Kidney (tissue), 14 donors: ENCODE results near the gene AOPEP. TPM values are rescaled to one million over a fixed set of nuclear protein-coding genes. Genes with fewer than 3 reads are reported as not detected.
A peak's percentile ranks its signal among the peaks of the same experiment; 100 is the strongest.

Experiments
- DNase-seq, 5 donors: peaks; one replicate each; pipeline ENCODE4 v3.0.0-alpha.2; 2013 to 2020
- FAIRE-seq: peaks from 2 replicates; lab custom pipeline; 2012; peaks lifted over from hg19 to GRCh38; lab: Jason Lieb, UNC
- H3K27ac ChIP-seq, 2 donors: one replicate each; pipeline ENCODE4 v1.7.0; 2013; ENCODE audit warnings: low read depth in 2 of 2, low read length in 2 of 2, inconsistent platforms in 1 of 2
- H3K27me3 ChIP-seq: one replicate; pipeline ENCODE4 v1.7.1; 2013; ENCODE audit warnings: low read length, inconsistent platforms; ENCODE audit not compliant: control insufficient read depth, insufficient read depth
- H3K36me3 ChIP-seq, 3 donors: one replicate each; pipeline versions ENCODE4 v1.7.0 to v1.7.1; 2013; ENCODE audit warnings: low read length in 3 of 3, control low read depth in 1 of 3, inconsistent platforms in 1 of 3; ENCODE audit not compliant: insufficient read depth in 3 of 3, control insufficient read depth in 2 of 3
- H3K4me1 ChIP-seq, 3 donors: one replicate each; pipeline versions ENCODE4 v1.7.0 to v1.7.1; 2013; ENCODE audit warnings: low read length in 3 of 3, inconsistent platforms in 1 of 3, low read depth in 1 of 3; ENCODE audit not compliant: control insufficient read depth in 2 of 3, insufficient read depth in 2 of 3
- H3K4me3 ChIP-seq, 3 donors: one replicate each; pipeline versions ENCODE4 v1.7.0 to v1.8.1; 2013; ENCODE audit warnings: low read length in 3 of 3, control low read depth in 1 of 3, inconsistent platforms in 1 of 3
- H3K9ac ChIP-seq, 3 donors: one replicate each; pipeline versions ENCODE4 v1.7.0 to v1.7.1; 2013; ENCODE audit warnings: low read length in 3 of 3, control low read depth in 1 of 3, inconsistent platforms in 1 of 3
- H3K9me3 ChIP-seq, 3 donors: one replicate each; pipeline versions ENCODE4 v1.7.0 to v1.7.1; 2013; ENCODE audit warnings: low read length in 3 of 3, control low read depth in 1 of 3, inconsistent platforms in 1 of 3; ENCODE audit not compliant: control insufficient read depth in 2 of 3, insufficient read depth in 1 of 3
- CTCF ChIP-seq: IDR thresholded peaks from 3 replicates; pipeline ENCODE4 v1.5.1; 2012; ENCODE audit warnings: mild to moderate bottlenecking, moderate library complexity, borderline replicate concordance; ENCODE audit not compliant: insufficient read depth; ENCODE audit errors: extremely low read depth
- intact Hi-C: fragments of 100-400 bp; cut with DNase I; formaldehyde crosslinking; loops from one replicate; pipeline ENCODE4 v1.11.1; 2022
- polyA plus RNA-seq: library from polyadenylated mRNA; stranded (reverse); fragments of 350-450 nt; fragmentation: Illumina TruSeq; extraction: RNeasy Lipid Tissue Mini Kit (QIAGEN cat#74804); gene quantifications from one replicate; pipeline ENCODE4 v1.2.3, GENCODE V29; 2014; ENCODE audit warnings: low read depth, low replicate concordance; ENCODE audit not compliant: insufficient read depth
- total RNA-seq: library from RNA; stranded (reverse); fragmentation: NEBNext Ultra II Directional; extraction: Animal tissue kit (Norgen Biotek cat#: 25700); gene quantifications from one replicate; pipeline ENCODE4 v1.2.1, GENCODE V29; 2021
- donor health status: control.
- donor health status: control.
- donor health status: control.
- donor health status: control.
- donor health status: control.
- donor health status: DM: yes; HTN: yes; CAD: no.
- donor health status: Normal renal cell carcinoma (clear cell type).

The AOPEP gene
- total and polyA plus RNA-seq, 2 donors from 2014 or later: 52.2 to 119 TPM

DNA sequence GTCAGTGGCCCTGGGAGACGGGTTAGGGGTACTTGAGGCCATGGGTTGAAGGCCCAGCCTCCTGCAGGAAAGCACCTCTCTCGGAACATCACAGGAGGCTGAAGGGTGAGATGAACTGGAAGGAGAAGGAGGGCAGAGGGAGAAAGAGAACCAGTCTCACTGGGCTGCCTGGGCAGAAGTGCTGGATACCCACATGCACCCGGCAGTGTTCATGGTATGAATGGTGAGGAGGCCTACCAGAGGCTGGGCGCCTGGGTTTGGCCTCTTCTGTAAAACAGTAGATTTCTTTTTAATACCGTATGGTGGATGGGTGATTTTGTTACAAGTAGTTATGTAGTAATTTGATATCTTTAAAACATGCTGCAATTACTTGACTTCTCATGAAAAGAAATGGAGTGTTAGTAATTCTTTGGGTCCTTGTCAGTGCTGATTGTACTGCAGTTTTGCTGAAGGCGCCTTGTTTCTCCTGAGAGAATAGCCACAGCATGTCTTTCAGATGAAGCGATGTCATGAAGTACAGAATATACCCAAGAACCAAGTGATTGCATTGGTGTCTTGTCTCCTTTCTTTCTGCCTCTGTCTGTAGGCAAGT lies 332.4 kb downstream of the AOPEP start:
- no peak for FAIRE-seq
- DNase-seq: no peak

GRCh38 chr9:95060234-95060633 lies 333.7 kb downstream of the AOPEP start:
- Histone ChIP-seq H3K4me1 (peaks cover 8 to 61% (median 49%) of the 10 kb centered on the region in 3 donors), H3K27ac (no peak overlapping the region), H3K27me3 (no peaks in the 10 kb centered on the region), H3K36me3 (peaks cover 2 to 30% (median 16%) of the 10 kb centered on the region in 3 donors), H3K4me3 (no peak overlapping the region), H3K9ac (no peak overlapping the region), H3K9me3 (no peaks in the 10 kb centered on the region)
- TF ChIP-seq CTCF: no peak
- no peak for FAIRE-seq
- intact Hi-C loops: no loop called here
- peak in 1 of 5 donors; percentile 2 for DNase-seq

More for the DNA sequence above, 332.4 kb downstream of the AOPEP start:
- no peaks in the 10 kb centered on the region for H3K27me3 ChIP-seq
- no peaks in the 10 kb centered on the region for H3K9me3 ChIP-seq
- peaks cover 8 to 52% (median 38%) of the 10 kb centered on the region in 3 donors for H3K4me1 ChIP-seq
- H3K9ac ChIP-seq: peak overlapping the region in 2 of 3 donors; percentile 33 to 74
- peak overlapping the region; percentile 18 to 23 for H3K27ac ChIP-seq
- intact Hi-C loops: no loop called here
- no peak for TF ChIP-seq CTCF
- H3K36me3 ChIP-seq: peaks cover 0 to 24% (median 16%) of the 10 kb centered on the region in 3 donors
- H3K4me3 ChIP-seq: no peak overlapping the region

GRCh38 chr9:95060916-95061315 lies 334.4 kb downstream of the AOPEP start:
- Histone ChIP-seq H3K27me3 (no peaks in the 10 kb centered on the region), H3K27ac (no peak overlapping the region), H3K9me3 (no peaks in the 10 kb centered on the region), H3K9ac (no peak overlapping the region), H3K4me3 (no peak overlapping the region), H3K4me1 (peaks cover 2 to 61% (median 49%) of the 10 kb centered on the region in 3 donors), H3K36me3 (peaks cover 2 to 36% (median 16%) of the 10 kb centered on the region in 3 donors)
- intact Hi-C loops: no loop called here
- DNase-seq (no peak), FAIRE-seq (no peak)
- no peak for TF ChIP-seq CTCF
